ENCODE results near the gene SPDYE1. TPM values are rescaled to one million over a fixed set of nuclear protein-coding genes. Genes with fewer than 3 reads are reported as not detected.
A peak's percentile ranks its signal among the peaks of the same experiment; 100 is the strongest.

Gene SPDYE1
- total RNA-seq, 2 experiments from 2014 or later, result not detected

DNA sequence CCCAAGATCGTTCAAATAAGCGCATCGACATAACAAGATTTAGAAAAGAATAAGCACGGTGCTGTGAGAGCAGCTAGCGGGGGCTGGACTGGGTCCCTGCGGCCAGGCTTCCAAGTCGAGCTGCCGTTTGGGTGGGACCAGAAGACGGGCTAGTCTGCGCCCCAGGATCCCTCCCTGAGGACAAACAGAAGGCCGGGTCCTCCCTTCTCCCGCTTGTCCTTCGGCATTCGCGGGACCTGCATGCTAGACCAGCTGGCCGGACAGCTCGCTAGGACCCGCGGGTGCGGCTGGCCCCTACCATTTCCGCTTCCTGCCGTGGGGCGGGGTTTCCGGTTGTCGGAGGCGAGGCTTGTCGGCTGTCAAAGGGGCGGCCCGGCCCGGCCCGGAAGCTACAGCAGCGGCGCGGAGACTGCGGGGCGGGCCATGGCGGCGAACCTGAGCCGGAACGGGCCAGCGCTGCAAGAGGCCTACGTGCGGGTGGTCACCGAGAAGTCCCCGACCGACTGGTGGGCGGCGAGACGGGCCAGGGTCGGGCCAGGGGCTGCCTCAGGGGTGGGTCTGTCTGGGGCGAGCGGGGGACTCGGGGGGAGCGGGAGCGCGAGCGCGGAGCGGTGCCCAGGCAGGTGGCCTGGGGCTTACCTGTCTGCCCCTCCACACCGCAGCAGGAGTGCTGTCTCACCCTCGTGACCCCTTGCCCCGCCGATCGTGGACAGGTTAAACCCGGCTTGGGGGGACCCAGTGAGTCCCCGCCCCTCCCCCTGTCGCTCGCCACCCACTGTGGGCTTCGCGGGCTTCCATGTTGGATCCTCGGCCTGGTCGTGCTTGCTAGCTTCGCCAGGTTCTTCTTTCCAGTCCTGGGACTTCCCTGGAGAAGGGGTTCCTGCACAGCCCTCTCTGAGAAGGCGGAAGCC lies 46.9 kb downstream of the SPDYE1 start, which contains the start of gene DBNL:
Gene DBNL (plus strand): TSS at position 388 of the 911 bp plus-strand sequence. CDS start 36 bp downstream, at position 424.
- H3K27ac Mint-ChIP-seq, result peak within 1 kb of the TSS; percentile 91
- ChIA-PET CTCF (interaction anchor here (0.8 to 1.7 kb wide), 5 partner anchors 24 to 213 kb away, joined by 3 to 9 read pairs (median 3); no protein-coding TSS in a partner anchor), POLR2A (interaction anchor here (0.6 to 5.7 kb wide), 18 partner anchors 10 to 753 kb away, joined by 3 to 54 read pairs (median 4); partner anchors contain the start of genes PGAM2, POLD2 and UBE2D4)
- TF ChIP-seq, protein P1, sequence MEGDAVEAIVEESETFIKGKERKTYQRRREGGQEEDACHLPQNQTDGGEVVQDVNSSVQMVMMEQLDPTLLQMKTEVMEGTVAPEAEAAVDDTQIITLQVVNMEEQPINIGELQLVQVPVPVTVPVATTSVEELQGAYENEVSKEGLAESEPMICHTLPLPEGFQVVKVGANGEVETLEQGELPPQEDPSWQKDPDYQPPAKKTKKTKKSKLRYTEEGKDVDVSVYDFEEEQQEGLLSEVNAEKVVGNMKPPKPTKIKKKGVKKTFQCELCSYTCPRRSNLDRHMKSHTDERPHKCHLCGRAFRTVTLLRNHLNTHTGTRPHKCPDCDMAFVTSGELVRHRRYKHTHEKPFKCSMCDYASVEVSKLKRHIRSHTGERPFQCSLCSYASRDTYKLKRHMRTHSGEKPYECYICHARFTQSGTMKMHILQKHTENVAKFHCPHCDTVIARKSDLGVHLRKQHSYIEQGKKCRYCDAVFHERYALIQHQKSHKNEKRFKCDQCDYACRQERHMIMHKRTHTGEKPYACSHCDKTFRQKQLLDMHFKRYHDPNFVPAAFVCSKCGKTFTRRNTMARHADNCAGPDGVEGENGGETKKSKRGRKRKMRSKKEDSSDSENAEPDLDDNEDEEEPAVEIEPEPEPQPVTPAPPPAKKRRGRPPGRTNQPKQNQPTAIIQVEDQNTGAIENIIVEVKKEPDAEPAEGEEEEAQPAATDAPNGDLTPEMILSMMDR (IDR thresholded peaks at IDR 0.05), result no peak
- H3K4me3 Mint-ChIP-seq, result peak within 1 kb of the TSS; percentile 91
- ATAC-seq (peak; percentile 65), DNase-seq (peak; percentile 94)
- no peaks in the 10 kb centered on the region for H3K27me3 Mint-ChIP-seq
- H3K9me3 Mint-ChIP-seq, result no peaks in the 10 kb centered on the region
- H3K4me1 Mint-ChIP-seq (ENCODE audit: low read depth), result peaks cover 46% of the 10 kb centered on the region
- intact Hi-C loops (cut with micrococcal nuclease), result no loop called here
- peaks cover 37% of the 10 kb centered on the region for H3K36me3 Mint-ChIP-seq (ENCODE audit: low read depth)

DNA sequence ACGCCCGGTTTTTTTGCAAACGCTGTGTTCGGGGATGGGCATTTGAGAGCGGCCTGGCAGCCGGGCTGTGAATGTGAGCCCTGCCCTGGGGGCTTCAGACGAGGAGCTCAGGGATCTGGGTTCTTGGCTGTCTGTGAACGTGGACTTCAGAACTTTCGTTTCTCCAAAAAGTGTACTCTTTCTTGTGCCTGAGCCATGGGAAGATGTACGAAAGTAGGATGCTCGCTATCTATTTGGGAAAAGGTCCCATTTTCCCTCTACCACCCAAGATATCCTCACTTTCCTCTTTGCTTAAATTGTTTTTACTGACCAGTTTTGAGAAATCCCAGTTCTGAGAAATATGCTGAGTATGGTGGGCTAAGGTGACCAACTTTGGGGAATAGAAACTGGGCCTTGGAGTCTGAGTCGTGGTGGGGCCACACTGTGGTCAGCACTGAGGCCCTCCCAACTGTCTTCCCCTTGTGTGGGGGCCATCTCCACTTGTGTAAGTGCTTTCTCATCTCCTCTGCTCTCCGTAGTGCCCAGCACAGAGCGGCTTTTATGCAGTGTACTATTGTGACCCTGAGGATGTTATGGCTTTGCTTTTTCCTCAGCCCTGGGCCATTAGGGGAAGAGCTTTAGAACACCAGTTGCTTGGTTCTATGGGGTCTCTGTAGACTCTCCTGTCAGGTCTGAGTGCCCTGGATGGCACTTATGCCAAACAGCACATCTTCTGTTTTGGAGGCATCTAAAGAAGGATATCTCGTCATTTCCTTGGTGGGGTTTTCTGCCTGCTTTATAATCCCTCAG lies 47.7 kb downstream of the SPDYE1 start:
- intact Hi-C loops (cut with micrococcal nuclease), result no loop called here
- TF ChIP-seq, protein P1 (IDR thresholded peaks at IDR 0.05), result no peak
- Mint-ChIP-seq H3K36me3 (ENCODE audit: low read depth) (peaks cover 46% of the 10 kb centered on the region), H3K27me3 (no peaks in the 10 kb centered on the region), H3K9me3 (no peaks in the 10 kb centered on the region), H3K4me3 (peak overlapping the region; percentile 91), H3K4me1 (ENCODE audit: low read depth) (peaks cover 54% of the 10 kb centered on the region), H3K27ac (peak overlapping the region; percentile 91)
- CTCF ChIA-PET, result interaction anchor here (1.2 to 1.7 kb wide), 2 partner anchors 25 to 27 kb away, joined by 4 to 9 read pairs; no protein-coding TSS in a partner anchor
- ATAC-seq (no peak), DNase-seq (peak; percentile 6)
- POLR2A ChIA-PET, result interaction anchor here (0.6 to 5.7 kb wide), 16 partner anchors 9 to 752 kb away, joined by 3 to 54 read pairs (median 4); partner anchors contain the start of genes PGAM2, POLD2 and UBE2D4

DNA sequence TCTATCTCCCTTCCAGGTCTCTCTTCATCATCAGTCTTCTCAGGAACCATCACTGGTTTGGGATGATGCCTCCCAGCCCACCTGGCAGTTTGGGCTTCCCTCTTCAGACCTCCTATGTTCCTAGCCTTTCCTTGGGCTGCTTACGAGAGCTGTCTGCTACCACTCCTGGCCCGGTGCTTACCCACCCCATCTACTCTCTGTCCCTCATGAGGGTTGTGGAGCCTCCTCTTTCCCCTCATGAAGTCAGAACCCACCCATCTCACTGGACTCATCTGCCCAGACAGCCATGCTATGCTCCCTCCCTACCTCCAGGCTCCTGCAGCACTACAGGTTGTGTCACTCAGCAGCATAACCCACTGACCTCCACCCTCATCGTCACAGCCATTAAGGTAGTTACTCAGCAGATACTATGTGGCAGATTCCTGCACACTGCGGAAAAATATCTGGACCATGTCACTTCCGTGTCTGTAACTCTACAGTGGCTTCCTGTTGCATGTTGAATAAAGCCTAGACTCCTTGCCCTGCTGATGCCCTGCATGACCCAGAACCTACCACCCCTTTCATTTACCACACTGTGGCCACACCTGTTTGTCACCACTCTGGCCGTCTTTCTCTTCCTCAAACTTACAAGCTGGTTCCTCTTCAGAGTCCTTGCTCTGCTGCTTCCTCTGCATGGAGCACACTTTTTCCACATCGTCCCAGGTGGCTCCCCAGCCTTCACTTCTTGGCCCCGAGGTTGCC lies 48.8 kb downstream of the SPDYE1 start:
- DNase-seq (peak; percentile 69), ATAC-seq (peak; percentile 66)
- Mint-ChIP-seq H3K36me3 (ENCODE audit: low read depth) (peaks cover 54% of the 10 kb centered on the region), H3K27me3 (no peaks in the 10 kb centered on the region), H3K4me1 (ENCODE audit: low read depth) (peaks cover 61% of the 10 kb centered on the region), H3K9me3 (no peaks in the 10 kb centered on the region), H3K27ac (peak overlapping the region; percentile 91), H3K4me3 (peak overlapping the region; percentile 91)
- ChIA-PET POLR2A (interaction anchor here (0.6 to 5.7 kb wide), 11 partner anchors 10 to 507 kb away, joined by 3 to 54 read pairs (median 4); partner anchors contain the start of genes PGAM2 and POLD2), CTCF (interaction anchor here (0.9 kb wide), 1 partner anchor 29 kb away, joined by 3 read pairs; no protein-coding TSS in a partner anchor)
- intact Hi-C loops (cut with micrococcal nuclease), result no loop called here
- TF ChIP-seq, protein P1 (IDR thresholded peaks at IDR 0.05), result no peak

DNA sequence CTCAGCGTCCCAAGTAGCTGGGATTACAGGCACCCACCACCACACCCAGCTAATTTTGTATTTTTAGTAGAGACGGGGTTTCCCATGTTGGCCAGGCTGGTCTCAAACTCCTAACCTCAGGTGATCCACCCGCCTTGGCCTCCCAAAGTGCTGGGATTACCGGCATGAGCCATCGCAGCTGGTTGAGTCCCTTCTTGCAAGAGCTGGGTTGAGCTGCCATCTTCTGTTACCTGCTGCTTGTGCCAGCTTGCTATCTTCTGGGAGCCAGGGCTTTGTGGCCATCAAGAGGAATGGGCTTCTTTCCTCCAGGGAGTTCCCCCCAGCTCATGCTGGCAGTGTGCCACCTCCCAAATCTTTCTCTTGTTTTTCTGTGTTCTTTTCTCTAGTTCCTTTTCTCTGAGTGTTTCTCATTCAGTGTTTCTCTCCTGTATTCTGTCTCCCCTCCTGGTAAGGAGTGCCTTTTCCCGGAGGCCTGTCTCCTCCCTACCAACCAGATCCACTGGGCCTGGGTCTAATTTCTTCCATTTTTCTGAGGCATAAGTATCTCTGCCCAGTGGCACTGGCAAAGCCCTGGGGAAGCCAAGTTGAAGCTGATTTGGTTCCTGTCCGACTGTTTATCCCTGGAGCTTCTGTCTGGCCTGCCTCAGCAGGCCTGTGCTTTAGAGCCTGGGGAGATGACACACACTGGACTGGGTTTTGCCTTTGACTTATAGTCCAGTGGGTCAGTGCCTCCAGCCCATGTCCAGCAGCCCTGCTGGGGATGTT lies 50.5 kb downstream of the SPDYE1 start:
- no peaks in the 10 kb centered on the region for H3K27me3 Mint-ChIP-seq
- no peak for ATAC-seq
- no peak for DNase-seq
- H3K27ac Mint-ChIP-seq, result peak overlapping the region; percentile 68
- peaks cover 64% of the 10 kb centered on the region for H3K36me3 Mint-ChIP-seq (ENCODE audit: low read depth)
- H3K4me3 Mint-ChIP-seq, result no peak overlapping the region
- TF ChIP-seq, protein P1 (IDR thresholded peaks at IDR 0.05), result no peak
- H3K4me1 Mint-ChIP-seq (ENCODE audit: low read depth), result peaks cover 72% of the 10 kb centered on the region
- ChIA-PET POLR2A (interaction anchor here (0.7 to 5.7 kb wide), 3 partner anchors 8 to 153 kb away, joined by 3 to 54 read pairs (median 9); partner anchors contain the start of gene PGAM2), CTCF (interaction anchor here (1.3 kb wide), 1 partner anchor 13 kb away, joined by 3 read pairs; no protein-coding TSS in a partner anchor)
- intact Hi-C loops (cut with micrococcal nuclease), result no loop called here
- no peaks in the 10 kb centered on the region for H3K9me3 Mint-ChIP-seq

Measured in activated CD8-positive, alpha-beta T cell treated with anti-CD3 and anti-CD28 coated beads for 36 hours (primary cell).